ENCODE measurements around the gene CA14.

DNA sequence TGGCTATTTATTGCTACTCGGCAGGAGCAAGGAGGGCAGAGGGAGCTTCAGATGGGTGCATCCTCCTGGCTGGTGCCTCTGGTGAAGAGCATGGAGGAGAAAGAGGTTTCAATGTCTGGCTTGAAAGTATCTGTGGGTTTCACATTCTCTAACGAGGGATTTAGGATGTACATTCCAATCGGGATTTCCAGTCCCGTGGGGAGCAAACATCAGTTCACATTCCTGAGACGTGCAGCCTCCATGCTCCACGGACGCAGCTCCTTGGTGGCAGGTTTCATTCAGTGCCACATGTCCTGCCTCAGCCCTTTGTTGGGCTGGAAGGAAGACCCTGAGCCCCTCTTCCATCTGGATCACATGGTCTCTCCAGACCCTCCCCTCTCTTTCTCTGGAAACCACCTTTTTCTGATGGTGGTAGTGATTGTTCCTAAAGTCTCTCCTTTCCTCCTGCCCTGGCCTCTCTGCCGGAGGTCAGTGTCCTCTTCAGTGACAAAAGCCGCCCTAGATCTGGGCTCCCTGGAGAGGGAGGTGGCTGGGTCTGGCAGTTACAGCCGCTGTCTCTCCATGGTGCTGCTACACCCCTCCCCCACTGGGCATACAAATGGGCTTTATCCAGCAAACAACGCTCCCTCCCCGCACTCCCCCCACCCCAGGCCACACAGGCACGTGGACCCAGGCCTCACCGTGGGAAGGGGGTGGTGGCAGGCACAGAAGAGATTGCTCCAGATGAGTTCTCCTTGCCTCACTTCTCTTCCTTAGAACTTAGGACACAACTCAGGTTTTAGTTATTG lies 826 bp upstream of the CA14 start:
- TF ChIP-seq, protein P1, sequence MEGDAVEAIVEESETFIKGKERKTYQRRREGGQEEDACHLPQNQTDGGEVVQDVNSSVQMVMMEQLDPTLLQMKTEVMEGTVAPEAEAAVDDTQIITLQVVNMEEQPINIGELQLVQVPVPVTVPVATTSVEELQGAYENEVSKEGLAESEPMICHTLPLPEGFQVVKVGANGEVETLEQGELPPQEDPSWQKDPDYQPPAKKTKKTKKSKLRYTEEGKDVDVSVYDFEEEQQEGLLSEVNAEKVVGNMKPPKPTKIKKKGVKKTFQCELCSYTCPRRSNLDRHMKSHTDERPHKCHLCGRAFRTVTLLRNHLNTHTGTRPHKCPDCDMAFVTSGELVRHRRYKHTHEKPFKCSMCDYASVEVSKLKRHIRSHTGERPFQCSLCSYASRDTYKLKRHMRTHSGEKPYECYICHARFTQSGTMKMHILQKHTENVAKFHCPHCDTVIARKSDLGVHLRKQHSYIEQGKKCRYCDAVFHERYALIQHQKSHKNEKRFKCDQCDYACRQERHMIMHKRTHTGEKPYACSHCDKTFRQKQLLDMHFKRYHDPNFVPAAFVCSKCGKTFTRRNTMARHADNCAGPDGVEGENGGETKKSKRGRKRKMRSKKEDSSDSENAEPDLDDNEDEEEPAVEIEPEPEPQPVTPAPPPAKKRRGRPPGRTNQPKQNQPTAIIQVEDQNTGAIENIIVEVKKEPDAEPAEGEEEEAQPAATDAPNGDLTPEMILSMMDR (IDR thresholded peaks at IDR 0.05) = no peak
- TF ChIP-seq EP300 (IDR thresholded peaks at IDR 0.05) = no peak
